HL-60/S4 treated with retinoic acid at 250 ng/mL for 4 days and 3 days (cell line): ENCODE results near the gene CDK14.

Experiments
- in situ Hi-C: fragments of 300-500 bp; cut with MboI; formaldehyde crosslinking; loops from 2 replicates; pipeline ENCODE4 v1.7.0; 2022; ENCODE audit warnings: low sequenced_read_pairs

The CDK14 gene

GRCh38 chr7:91039033-91039432, 442.9 kb downstream of the CDK14 start:
- in situ Hi-C loops, result no loop called here

GRCh38 chr7:91041141-91041540, 445.0 kb downstream of the CDK14 start:
- in situ Hi-C loops, result no loop called here

- in situ Hi-C loops, result no loop called here
Measured at GRCh38 chr7:91041901-91042484, 445.9 kb downstream of the CDK14 start.

- in situ Hi-C loops, result no loop called here
Measured at GRCh38 chr7:91043186-91043585, 447.1 kb downstream of the CDK14 start.

GRCh38 chr7:91043924-91044645, 448.0 kb downstream of the CDK14 start:
- in situ Hi-C loops, result no loop called here

- in situ Hi-C loops, result no loop called here
Measured at GRCh38 chr7:91045606-91046005, 449.5 kb downstream of the CDK14 start.

- in situ Hi-C loops, result no loop called here
Measured at GRCh38 chr7:91046322-91047089, 450.4 kb downstream of the CDK14 start.

GRCh38 chr7:91047636-91048035, 451.5 kb downstream of the CDK14 start:
- in situ Hi-C loops, result no loop called here

GRCh38 chr7:91050677-91051076, 454.6 kb downstream of the CDK14 start:
- in situ Hi-C loops, result no loop called here

GRCh38 chr7:91051966-91052365, 455.8 kb downstream of the CDK14 start:
- in situ Hi-C loops, result no loop called here

GRCh38 chr7:91054374-91054773, 458.3 kb downstream of the CDK14 start:
- in situ Hi-C loops, result no loop called here

GRCh38 chr7:91055219-91055618, 459.1 kb downstream of the CDK14 start:
- in situ Hi-C loops, result no loop called here

GRCh38 chr7:91062713-91063112, 466.6 kb downstream of the CDK14 start:
- in situ Hi-C loops, result no loop called here

- in situ Hi-C loops, result no loop called here
Measured at GRCh38 chr7:91064052-91064451, 467.9 kb downstream of the CDK14 start.

- in situ Hi-C loops, result no loop called here
Measured at GRCh38 chr7:91064938-91065337, 468.8 kb downstream of the CDK14 start.

GRCh38 chr7:91066627-91067026, 470.5 kb downstream of the CDK14 start:
- in situ Hi-C loops, result no loop called here

GRCh38 chr7:91067242-91067641, 471.1 kb downstream of the CDK14 start:
- in situ Hi-C loops, result no loop called here

GRCh38 chr7:91068136-91068795, 472.1 kb downstream of the CDK14 start:
- in situ Hi-C loops, result no loop called here

GRCh38 chr7:91069146-91069545, 473.0 kb downstream of the CDK14 start:
- in situ Hi-C loops, result no loop called here

GRCh38 chr7:91079487-91079886, 483.4 kb downstream of the CDK14 start:
- in situ Hi-C loops, result no loop called here

- in situ Hi-C loops, result no loop called here
Measured at GRCh38 chr7:91080351-91080750, 484.2 kb downstream of the CDK14 start.
